HEK293T (cell line): ENCODE data around the gene LY9.

Experiments used
- ARNT ChIP-seq: fragments of 450-650 bp; IDR thresholded peaks from 2 replicates; pipeline ENCODE4 v1.6.1; 2017; ENCODE audit warnings: mild to moderate bottlenecking
- BHLHE40 ChIP-seq: fragments of 450-650 bp; IDR thresholded peaks from 2 replicates; pipeline ENCODE4 v1.6.1; 2016; ENCODE audit warnings: mild to moderate bottlenecking, moderate library complexity, borderline replicate concordance
- CTBP1 ChIP-seq: fragments of 450-650 bp; IDR thresholded peaks from 2 replicates; pipeline ENCODE4 v1.6.1; 2016; ENCODE audit warnings: borderline replicate concordance
- ELF4 ChIP-seq: fragments of 450-650 bp; IDR thresholded peaks from 2 replicates; pipeline ENCODE4 v1.6.1; 2017; ENCODE audit warnings: antibody characterized with exemption
- FOXA1 ChIP-seq: fragments of 450-650 bp; IDR thresholded peaks from 2 replicates; pipeline ENCODE4 v1.6.1; 2016; ENCODE audit warnings: mild to moderate bottlenecking
- FOXK2 ChIP-seq: fragments of 450-650 bp; IDR thresholded peaks from 2 replicates; pipeline ENCODE4 v1.6.1; 2016; ENCODE audit warnings: mild to moderate bottlenecking
- FOXM1 ChIP-seq: fragments of 450-650 bp; IDR thresholded peaks from 2 replicates; pipeline ENCODE4 v1.6.1; 2017; ENCODE audit warnings: mild to moderate bottlenecking, borderline replicate concordance
- HDGF ChIP-seq: fragments of 450-650 bp; IDR thresholded peaks from 2 replicates; pipeline ENCODE4 v1.6.1; 2017; ENCODE audit warnings: antibody characterized with exemption, borderline replicate concordance
- L3MBTL2 ChIP-seq: fragments of 450-650 bp; conservative IDR thresholded peaks from 2 replicates; pipeline ENCODE4 v1.6.1; 2016; ENCODE audit warnings: mild to moderate bottlenecking
- NFRKB ChIP-seq: fragments of 450-650 bp; IDR thresholded peaks from 2 replicates; pipeline ENCODE4 v1.6.1; 2016; ENCODE audit warnings: mild to moderate bottlenecking, moderate library complexity
- SUZ12 ChIP-seq: fragments of 450-650 bp; IDR thresholded peaks from 2 replicates; pipeline ENCODE4 v1.6.1; 2016; ENCODE audit warnings: mild to moderate bottlenecking
- TARDBP ChIP-seq: fragments of 450-650 bp; IDR thresholded peaks from 2 replicates; pipeline ENCODE4 v1.6.1; 2016
- ZNF384 ChIP-seq: fragments of 450-650 bp; IDR thresholded peaks from 2 replicates; pipeline ENCODE4 v1.6.1; 2016

GRCh38 chr1:160781914-160782689, 13.9 kb upstream of the LY9 start:
- TF ChIP-seq CTBP1 (no peak), SUZ12 (no peak), BHLHE40 (no peak), FOXK2 (no peak), TARDBP (no peak), NFRKB (no peak), FOXM1 (no peak), ARNT (no peak), ZNF384 (no peak), HDGF (no peak), ELF4 (no peak), L3MBTL2 (no peak), FOXA1 (no peak)
